Activated T-helper 1 cell treated with anti-CD3 and anti-CD28 coated beads, Interleukin-12 subunit alpha, Interleukin-12 subunit beta, Interleukin-2, Interleukin-4 antibody, amounts not matched to agents 30 ng/mL and 10 ng/mL and 1 ng/mL, durations not matched to agents 14 hours and 24 hours and 36 hours (primary cell): Measurements from ENCODE around the gene MRPL24. TPM values are rescaled to one million over a fixed set of nuclear protein-coding genes. Genes with fewer than 3 reads are reported as not detected.

Experiments
- DNase-seq: peaks from one replicate; pipeline ENCODE4 v3.0.0; 2021; ENCODE audit warnings: low spot score
- H3K27ac Mint-ChIP-seq: one replicate; pipeline ENCODE4 v1.8.0; 2021; ENCODE audit warnings: mild to moderate bottlenecking, mixed read lengths
- H3K27me3 Mint-ChIP-seq: one replicate; pipeline ENCODE4 v1.8.0; 2022; ENCODE audit warnings: mild to moderate bottlenecking, moderate library complexity, mixed read lengths; ENCODE audit not compliant: insufficient read depth
- H3K36me3 Mint-ChIP-seq: one replicate; pipeline ENCODE4 v1.8.0; 2021; ENCODE audit warnings: low read depth, mixed read lengths
- H3K4me1 Mint-ChIP-seq: one replicate; pipeline ENCODE4 v1.8.0; 2021; ENCODE audit warnings: low read depth, mixed read lengths
- H3K4me3 Mint-ChIP-seq: one replicate; pipeline ENCODE4 v1.8.0; 2021; ENCODE audit warnings: mild to moderate bottlenecking, moderate library complexity, mixed read lengths
- H3K9me3 Mint-ChIP-seq: one replicate; pipeline ENCODE4 v1.8.0; 2021; ENCODE audit warnings: mixed read lengths
- intact Hi-C: fragments of 100-400 bp; cut with micrococcal nuclease; formaldehyde crosslinking; loops from one replicate; pipeline ENCODE4 v1.15.1; 2024
- total RNA-seq: library from RNA; stranded (reverse); gene quantifications from 2 replicates; pipeline ENCODE4 v1.2.3, GENCODE V29; 2022

Gene MRPL24
- total RNA-seq, 1 donor from 2014 or later, result 135 TPM

GRCh38 chr1:156709757-156710489 is 31.0 kb downstream of the MRPL24 start:
- no peak overlapping the region for H3K4me3 Mint-ChIP-seq
- intact Hi-C loops, result loop anchor here (5.0 kb wide), 2 partner anchors 88 to 217 kb away; no protein-coding TSS in a partner anchor
- H3K4me1 Mint-ChIP-seq, result peaks cover 15% of the 10 kb centered on the region
- H3K9me3 Mint-ChIP-seq, result no peaks in the 10 kb centered on the region
- H3K36me3 Mint-ChIP-seq, result no peaks in the 10 kb centered on the region
- DNase-seq, result no peak
- peaks cover 23% of the 10 kb centered on the region for H3K27me3 Mint-ChIP-seq
- no peak overlapping the region for H3K27ac Mint-ChIP-seq

DNA sequence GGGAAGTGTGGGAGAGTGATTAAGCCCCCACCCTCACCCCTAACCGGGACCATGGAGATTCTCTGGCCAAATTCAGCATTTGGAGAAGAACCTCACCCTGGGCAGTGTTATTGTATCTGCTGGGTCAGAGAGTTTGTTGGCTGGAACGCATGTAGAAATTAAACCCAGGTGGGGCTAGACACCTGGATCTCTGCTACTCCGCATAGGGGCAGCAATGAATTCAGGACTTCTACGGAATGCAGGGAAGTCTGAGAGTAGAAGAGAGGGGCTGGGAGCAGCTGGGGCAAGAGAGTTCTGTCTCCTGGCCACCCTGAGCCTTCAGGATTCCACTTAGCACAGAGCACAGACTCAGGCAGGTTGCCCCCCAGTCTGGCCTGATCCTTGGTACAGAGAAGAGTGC is 31.9 kb downstream of the MRPL24 start:
- Mint-ChIP-seq H3K4me1 (peaks cover 22% of the 10 kb centered on the region), H3K9me3 (no peaks in the 10 kb centered on the region), H3K36me3 (no peaks in the 10 kb centered on the region), H3K27me3 (peaks cover 29% of the 10 kb centered on the region), H3K4me3 (no peak overlapping the region), H3K27ac (no peak overlapping the region)
- intact Hi-C loops, result loop anchor here (5.0 kb wide), 2 partner anchors 87 to 218 kb away; no protein-coding TSS in a partner anchor
- no peak for DNase-seq

DNA sequence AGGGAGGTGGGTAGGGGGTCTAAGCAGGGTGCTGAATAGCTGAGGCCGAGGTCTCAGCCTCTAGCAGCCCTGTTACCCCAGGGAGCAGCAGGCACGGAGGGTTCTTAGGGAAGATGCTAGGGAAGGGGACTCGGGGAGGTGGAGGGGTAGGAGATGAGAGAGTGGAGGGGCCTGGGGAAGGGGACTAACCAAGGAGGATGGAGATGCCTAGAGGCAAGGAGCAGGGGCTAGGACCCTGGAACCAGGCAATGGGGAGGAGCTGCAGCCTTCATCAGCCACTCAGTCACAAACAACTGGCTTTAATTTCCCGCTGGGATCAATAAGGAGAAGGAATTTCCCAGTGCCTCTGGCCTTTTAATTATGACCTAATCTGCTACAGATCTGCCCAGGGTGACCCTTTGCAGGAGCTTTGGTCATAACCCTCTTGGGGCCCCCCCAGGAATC is 32.6 kb downstream of the MRPL24 start:
- DNase-seq, result no peak
- peaks cover 23% of the 10 kb centered on the region for H3K4me1 Mint-ChIP-seq
- no peaks in the 10 kb centered on the region for H3K9me3 Mint-ChIP-seq
- H3K36me3 Mint-ChIP-seq, result no peaks in the 10 kb centered on the region
- H3K4me3 Mint-ChIP-seq, result no peak overlapping the region
- intact Hi-C loops, result loop anchor here (5.0 kb wide), 2 partner anchors 86 to 219 kb away; no protein-coding TSS in a partner anchor
- no peak overlapping the region for H3K27ac Mint-ChIP-seq
- peaks cover 37% of the 10 kb centered on the region for H3K27me3 Mint-ChIP-seq

GRCh38 chr1:156707417-156708217 is 33.3 kb downstream of the MRPL24 start:
- H3K27ac Mint-ChIP-seq, result no peak overlapping the region
- no peaks in the 10 kb centered on the region for H3K9me3 Mint-ChIP-seq
- peaks cover 39% of the 10 kb centered on the region for H3K27me3 Mint-ChIP-seq
- H3K36me3 Mint-ChIP-seq, result no peaks in the 10 kb centered on the region
- H3K4me1 Mint-ChIP-seq, result peaks cover 23% of the 10 kb centered on the region
- intact Hi-C loops, result loop anchor here (2.0 to 5.0 kb wide), 3 partner anchors 19 to 220 kb away; no protein-coding TSS in a partner anchor
- DNase-seq, result no peak
- no peak overlapping the region for H3K4me3 Mint-ChIP-seq

- Mint-ChIP-seq H3K27ac (peak overlapping the region; percentile 58), H3K36me3 (no peaks in the 10 kb centered on the region), H3K4me1 (peaks cover 23% of the 10 kb centered on the region), H3K27me3 (peaks cover 39% of the 10 kb centered on the region), H3K9me3 (no peaks in the 10 kb centered on the region), H3K4me3 (peak overlapping the region; percentile 85)
- intact Hi-C loops, result loop anchor here (1.0 to 5.0 kb wide), 4 partner anchors 18 to 220 kb away; no protein-coding TSS in a partner anchor
- DNase-seq, result no peak
These were observed 34.1 kb downstream of the MRPL24 start for GRCh38 chr1:156706657-156707416.

DNA sequence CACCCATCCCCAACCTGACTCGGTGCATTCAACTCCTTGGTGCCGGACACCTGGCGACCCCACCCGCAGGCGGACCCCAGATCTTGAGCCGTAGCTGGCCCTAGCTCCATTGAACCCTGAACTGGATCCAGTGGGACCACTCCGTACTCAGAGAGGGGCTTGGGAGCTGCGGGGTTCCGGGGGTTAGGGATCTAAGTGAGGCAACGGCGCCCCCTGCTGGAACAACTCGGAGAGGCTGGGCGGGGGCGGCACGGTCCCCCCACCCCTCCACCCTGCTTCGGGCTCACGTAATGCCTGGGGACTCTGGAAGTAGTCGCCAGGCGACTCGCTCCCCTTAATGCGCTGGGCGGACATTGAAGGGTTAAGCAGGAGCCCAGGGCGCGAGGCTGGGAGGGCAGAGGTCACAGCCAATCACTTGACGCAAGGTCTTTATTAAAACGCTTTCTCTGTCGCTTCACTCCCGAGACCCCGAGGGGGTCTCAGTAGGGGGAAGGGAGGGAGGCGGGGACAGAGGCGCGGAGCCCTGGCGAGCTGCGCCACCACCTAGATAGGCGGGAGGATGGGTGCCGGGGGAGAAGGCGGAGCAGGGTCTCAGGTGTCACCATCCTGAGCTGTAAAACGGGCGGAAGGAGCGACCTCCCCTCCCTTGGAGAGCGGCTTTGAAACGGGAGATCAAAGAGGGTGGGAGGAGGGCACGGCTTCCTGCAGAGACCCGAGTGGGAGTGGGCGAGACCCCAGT is 34.8 kb downstream of the MRPL24 start:
- peaks cover 24% of the 10 kb centered on the region for H3K4me1 Mint-ChIP-seq
- H3K27me3 Mint-ChIP-seq, result peaks cover 43% of the 10 kb centered on the region
- peak overlapping the region; percentile 85 for H3K4me3 Mint-ChIP-seq
- DNase-seq, result peak; percentile 47
- H3K36me3 Mint-ChIP-seq, result no peaks in the 10 kb centered on the region
- intact Hi-C loops, result loop anchor here (1.0 to 5.0 kb wide), 5 partner anchors 17 to 221 kb away; no protein-coding TSS in a partner anchor
- H3K9me3 Mint-ChIP-seq, result no peaks in the 10 kb centered on the region
- H3K27ac Mint-ChIP-seq, result peak overlapping the region; percentile 29

DNA sequence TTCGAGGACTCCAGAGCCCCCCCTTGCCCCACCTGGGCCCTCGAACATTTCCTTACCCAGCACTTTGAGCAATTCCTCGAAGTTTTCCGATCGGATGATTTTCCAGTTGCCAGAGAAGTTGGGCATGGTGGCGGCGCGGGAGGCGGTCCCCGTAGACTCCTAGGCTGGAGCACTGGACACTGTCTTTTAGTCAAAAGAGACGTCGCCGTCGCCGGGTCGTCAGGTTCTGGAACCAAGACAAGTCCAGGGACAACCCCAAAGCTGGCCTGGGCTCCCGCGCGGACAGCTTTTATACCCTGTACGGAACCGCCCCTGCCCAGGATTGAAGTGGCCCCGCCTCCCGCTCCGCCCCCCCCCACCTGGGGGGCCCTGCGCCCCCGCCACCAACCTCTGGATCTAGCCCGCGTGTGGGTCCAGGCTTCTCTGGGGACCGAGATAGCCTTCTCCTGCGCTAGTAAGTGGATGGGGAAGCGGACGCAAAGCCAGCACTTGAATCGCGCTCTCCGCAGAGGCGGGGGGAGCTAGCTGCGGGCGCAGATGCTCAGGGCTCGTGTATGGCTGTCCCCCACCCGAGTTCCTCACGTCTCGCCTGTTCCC is 35.5 kb downstream of the MRPL24 start, which contains the start of gene CRABP2:
Gene CRABP2 (minus strand): TSS at position 263 of the 597 bp plus-strand sequence. CDS start 137 bp downstream, at position 126.
- intact Hi-C loops, result loop anchor here (1.0 to 5.0 kb wide), 3 partner anchors 45 to 222 kb away; no protein-coding TSS in a partner anchor
- H3K27ac Mint-ChIP-seq, result peak within 1 kb of the TSS; percentile 29
- H3K27me3 Mint-ChIP-seq, result peaks cover 43% of the 10 kb centered on the region
- H3K4me1 Mint-ChIP-seq, result peaks cover 28% of the 10 kb centered on the region
- no peak for DNase-seq
- peak within 1 kb of the TSS; percentile 85 for H3K4me3 Mint-ChIP-seq
- no peaks in the 10 kb centered on the region for H3K36me3 Mint-ChIP-seq
- H3K9me3 Mint-ChIP-seq, result no peaks in the 10 kb centered on the region

GRCh38 chr1:156704930-156705320 is 36.0 kb downstream of the MRPL24 start:
- no peaks in the 10 kb centered on the region for H3K9me3 Mint-ChIP-seq
- H3K27me3 Mint-ChIP-seq, result peaks cover 43% of the 10 kb centered on the region
- no peak for DNase-seq
- intact Hi-C loops, result loop anchor here (1.0 to 5.0 kb wide), 3 partner anchors 45 to 222 kb away; no protein-coding TSS in a partner anchor
- no peak overlapping the region for H3K27ac Mint-ChIP-seq
- no peaks in the 10 kb centered on the region for H3K36me3 Mint-ChIP-seq
- H3K4me3 Mint-ChIP-seq, result peak overlapping the region; percentile 85
- peaks cover 28% of the 10 kb centered on the region for H3K4me1 Mint-ChIP-seq

DNA sequence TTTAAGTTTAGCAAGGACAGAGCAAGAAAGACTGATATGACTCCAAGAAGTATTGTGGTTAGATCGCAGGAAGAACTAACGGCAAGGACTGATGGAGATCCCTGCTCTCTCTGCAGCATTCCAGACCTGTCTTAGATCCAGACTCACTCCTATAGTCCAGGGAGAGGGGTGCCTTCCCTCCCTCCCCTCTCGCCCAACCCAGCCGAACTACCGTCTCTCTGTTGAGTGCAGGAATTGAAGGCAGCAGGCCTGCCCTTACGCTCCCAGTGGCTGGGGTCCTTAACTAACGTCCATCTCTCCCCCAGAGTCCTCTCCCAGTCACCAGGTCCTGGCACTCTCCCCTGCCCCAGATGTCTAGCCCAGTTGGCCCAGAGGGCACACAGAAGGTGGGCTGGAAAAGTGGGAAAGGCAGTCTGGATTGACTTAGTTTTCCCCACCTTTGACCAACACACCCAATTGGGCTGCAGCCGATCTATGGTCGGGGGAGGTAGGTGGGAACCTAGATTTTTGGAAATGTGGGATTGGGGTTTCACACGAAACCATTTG is 36.6 kb downstream of the MRPL24 start:
- H3K4me3 Mint-ChIP-seq, result peak overlapping the region; percentile 31
- intact Hi-C loops, result no loop called here
- no peaks in the 10 kb centered on the region for H3K36me3 Mint-ChIP-seq
- DNase-seq, result no peak
- H3K27me3 Mint-ChIP-seq, result peaks cover 45% of the 10 kb centered on the region
- no peaks in the 10 kb centered on the region for H3K9me3 Mint-ChIP-seq
- H3K27ac Mint-ChIP-seq, result no peak overlapping the region
- peaks cover 28% of the 10 kb centered on the region for H3K4me1 Mint-ChIP-seq

GRCh38 chr1:156703741-156704140 is 37.1 kb downstream of the MRPL24 start:
- intact Hi-C loops, result no loop called here
- Mint-ChIP-seq H3K27ac (no peak overlapping the region), H3K9me3 (no peaks in the 10 kb centered on the region), H3K4me1 (peaks cover 28% of the 10 kb centered on the region), H3K36me3 (no peaks in the 10 kb centered on the region), H3K27me3 (peaks cover 47% of the 10 kb centered on the region), H3K4me3 (no peak overlapping the region)
- DNase-seq, result no peak

DNA sequence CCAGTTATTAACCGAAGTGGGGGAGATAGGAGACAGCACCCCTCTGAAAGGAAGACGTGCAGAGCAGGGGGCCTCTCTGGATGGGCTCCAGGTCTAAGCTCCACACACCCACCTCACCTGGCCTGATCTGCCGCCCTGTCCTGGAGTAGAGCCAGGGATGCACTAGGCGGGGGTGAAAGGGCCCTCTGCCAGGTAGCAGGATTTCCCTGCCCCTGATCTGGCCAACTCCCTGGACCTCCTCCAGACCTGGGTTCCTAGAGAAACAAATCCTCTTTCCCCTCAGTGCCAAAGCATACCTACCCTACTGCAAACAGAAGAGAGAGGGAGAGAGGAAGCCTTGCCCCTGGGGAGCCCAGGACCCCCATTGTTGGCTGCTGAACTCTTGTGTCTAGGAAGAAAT is 37.6 kb downstream of the MRPL24 start:
- Mint-ChIP-seq H3K27ac (no peak overlapping the region), H3K4me3 (no peak overlapping the region), H3K4me1 (peaks cover 28% of the 10 kb centered on the region), H3K27me3 (peaks cover 43% of the 10 kb centered on the region), H3K9me3 (no peaks in the 10 kb centered on the region), H3K36me3 (no peaks in the 10 kb centered on the region)
- DNase-seq, result no peak
- intact Hi-C loops, result no loop called here
